GM21786 (cell line): Measurements from ENCODE around the gene FAM72B.
"Not testable (repeated sequence)": the region's sequence is repeated elsewhere in the genome, so short reads cannot be mapped to it uniquely, and the experiment has no call there.

Experiments
- ATAC-seq: cut with Tn5 transposase; IDR thresholded peaks from one replicate; pipeline ENCODE4 v1.9.1; 2021; ENCODE audit not compliant: unreplicated experiment

The FAM72B gene

DNA sequence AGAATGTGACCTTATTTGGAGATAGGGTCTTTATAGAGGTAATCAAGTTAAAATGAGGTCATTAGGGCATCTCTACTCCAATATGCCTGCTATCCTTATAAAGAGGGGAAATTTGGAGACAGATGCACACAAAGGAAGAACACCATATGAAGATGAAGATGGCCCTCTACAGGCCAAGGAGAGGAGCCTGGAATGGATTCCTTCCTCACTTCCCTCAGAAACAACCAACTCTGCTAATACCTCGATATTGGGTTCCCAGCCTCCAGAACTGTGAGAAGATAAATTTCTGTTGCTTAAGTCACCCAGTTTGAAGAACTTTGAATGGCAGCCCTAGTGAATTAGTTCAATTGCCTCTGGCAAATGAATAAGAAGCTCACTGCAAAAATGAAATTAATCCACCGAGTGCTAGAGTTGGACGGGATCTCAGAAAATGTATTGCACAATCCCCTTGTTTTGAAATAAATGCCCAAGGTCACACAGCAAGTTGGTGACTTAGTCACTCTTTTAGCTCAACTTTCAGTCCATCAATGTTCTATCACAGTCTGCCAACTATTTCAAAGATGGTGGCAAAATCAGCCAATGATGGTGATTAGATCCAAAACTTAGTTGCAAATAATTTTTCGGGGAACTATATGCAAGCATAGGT is 27.1 kb downstream of the FAM72B start:
- not testable (repeated sequence) for ATAC-seq

DNA sequence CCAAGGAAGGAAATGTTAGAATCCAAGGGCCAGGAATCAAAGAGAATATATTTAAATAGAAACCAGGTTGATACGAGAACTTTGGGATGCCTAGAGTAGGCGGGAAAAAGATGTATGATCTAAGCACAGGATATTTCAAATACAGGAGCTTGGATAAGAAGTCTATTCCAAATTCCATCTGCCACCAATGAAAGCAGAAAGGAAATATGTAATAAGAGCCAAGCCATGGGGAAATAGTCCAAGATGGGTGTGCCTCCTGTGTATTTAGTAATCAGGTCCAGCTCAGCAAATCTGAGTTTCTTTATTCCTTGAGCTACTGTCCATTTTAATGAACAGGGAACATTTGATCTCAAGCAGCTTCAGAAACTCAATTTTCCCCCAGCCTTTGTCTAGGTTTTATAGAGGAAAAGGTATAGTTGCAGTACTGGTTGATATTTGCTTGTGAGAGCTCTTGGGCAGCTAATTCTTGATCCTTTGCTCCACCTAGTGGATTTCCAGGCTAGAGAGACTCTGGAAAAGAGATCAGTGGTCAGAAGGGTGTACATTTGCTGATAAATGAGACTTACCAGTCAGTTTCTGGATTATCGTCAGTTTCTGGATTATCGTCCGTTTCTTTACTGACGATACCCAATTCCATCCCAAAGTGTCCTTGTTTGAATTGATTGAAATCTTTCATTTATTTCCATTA is 28.3 kb downstream of the FAM72B start:
- not testable (repeated sequence) for ATAC-seq

DNA sequence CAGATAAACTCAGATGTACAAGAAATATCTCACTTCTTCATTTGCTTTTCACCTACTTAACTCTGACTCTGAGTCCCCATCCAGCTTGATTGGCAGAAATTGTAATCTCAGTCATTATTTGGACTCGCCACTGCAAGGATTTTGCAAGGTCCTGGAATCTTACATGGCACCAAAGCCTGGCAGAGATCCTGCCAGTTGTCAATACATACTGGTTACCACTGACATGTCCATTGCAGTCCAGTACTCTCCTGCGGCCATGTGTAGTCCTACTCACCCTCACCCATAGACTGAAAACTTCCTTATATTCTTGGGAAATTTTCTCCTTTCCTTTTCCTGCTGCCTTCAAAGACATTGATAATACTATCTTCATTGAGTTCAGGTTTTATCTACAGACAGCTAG is 29.3 kb downstream of the FAM72B start:
- not testable (repeated sequence) for ATAC-seq

DNA sequence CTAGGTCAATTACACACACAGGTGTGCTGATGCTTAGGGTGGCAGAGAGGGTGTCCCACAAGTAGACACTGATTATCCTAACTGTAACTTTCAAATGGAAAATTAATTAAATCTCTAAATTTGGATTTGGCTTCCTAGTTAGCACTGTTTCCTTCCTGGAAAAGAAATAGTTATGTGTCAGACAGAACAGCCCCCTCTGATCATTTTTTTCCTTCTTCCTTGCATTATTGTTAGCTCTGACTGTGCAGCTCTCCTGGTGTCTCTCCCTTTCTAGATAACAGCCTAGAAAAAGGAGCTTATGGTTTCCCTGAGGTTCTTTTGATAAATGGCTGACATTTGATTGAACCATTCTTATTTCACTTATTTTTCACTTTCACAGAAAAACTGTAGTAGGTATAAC is 31.4 kb downstream of the FAM72B start:
- not testable (repeated sequence) for ATAC-seq

DNA sequence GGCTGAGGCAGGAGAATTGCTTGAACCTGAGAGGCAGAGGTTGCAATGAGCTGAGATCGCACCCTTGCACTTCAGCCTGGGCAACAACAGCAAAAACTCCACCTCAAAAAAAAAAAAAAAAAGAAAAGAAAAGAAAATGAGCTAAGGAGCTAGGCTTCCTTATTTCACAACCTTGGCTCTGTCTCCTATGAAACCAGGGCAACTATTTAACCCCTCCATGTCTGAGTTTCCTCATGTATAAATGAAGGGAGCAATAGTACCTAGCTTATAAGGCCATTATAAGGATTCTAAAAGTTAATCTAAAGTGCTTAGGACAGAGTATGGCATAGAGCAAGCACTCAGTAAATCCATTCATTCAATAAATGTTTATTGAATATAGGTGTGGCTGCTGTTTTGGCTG is 32.8 kb downstream of the FAM72B start:
- ATAC-seq = not testable (repeated sequence)

DNA sequence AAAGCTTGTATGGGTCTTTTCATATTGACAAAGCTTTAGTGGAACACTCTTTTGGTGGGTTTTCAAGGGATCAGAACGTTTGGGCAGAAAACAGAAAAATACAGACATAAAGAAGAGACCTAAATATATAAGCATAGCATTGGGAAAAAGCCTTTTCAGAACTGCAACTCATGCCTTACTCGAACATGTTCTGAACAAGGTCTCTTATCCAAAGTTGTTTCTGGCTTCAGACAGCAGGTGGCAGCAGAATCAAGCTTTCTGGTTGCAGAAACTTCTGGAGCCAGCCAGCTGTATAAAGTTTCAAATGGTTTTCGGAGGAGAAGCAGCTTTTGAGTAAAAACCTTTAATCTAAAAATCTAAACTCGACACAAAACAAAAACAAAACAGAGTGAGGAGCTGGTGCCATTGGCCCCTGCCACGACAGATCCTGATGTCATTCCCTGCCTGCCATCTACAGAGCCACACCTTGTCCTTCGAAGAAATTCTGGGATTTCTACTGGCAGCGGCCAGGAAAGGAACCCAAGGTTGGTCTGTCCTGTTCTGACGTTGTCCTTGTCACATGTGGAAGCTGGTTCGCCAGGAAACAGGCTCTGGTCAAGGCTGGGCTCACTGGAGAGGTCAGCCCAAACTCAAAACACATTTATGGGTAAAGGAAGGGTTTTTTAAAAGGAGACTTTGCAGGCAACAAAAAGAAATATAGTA is 35.5 kb downstream of the FAM72B start:
- ATAC-seq = not testable (repeated sequence)

DNA sequence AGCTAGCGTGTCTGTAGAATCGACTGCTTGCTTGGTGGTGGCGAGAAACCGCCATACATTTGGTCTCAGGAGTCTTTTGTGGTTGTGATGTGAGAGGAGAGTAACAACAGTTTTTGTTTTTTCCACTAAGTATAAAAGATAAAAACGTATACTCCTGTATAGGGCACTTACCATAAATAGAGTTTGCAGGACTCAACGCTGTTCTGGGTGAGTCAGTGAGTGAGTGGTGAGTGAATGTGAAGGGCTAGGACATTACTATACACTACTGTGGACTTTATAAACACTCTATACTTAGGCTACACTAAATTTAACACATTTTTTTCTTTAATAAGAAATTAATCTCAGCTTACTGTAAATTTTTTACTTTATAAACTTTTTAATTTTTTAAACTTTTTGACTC is 43.7 kb downstream of the FAM72B start:
- ATAC-seq = not testable (repeated sequence)

DNA sequence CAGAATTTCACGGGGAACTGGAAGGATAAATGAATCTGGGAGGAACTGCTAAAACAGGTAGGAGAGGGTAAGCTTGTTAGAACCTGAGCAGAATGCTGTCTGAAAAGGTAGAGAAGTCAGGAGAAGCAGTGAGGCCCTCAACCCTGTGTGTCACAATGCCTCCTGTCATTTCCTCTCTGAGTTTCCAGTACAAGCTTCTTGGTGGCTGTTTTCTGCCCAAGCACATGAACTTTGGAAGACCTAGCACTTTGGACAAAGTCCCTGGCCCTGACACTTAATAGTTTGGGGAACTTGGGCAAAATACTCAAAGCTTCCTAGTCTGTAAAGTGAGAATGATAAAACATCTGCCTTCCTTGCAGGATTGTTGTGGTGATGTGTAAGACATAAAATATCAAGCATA is 52.6 kb downstream of the FAM72B start:
- ATAC-seq = not testable (repeated sequence)

DNA sequence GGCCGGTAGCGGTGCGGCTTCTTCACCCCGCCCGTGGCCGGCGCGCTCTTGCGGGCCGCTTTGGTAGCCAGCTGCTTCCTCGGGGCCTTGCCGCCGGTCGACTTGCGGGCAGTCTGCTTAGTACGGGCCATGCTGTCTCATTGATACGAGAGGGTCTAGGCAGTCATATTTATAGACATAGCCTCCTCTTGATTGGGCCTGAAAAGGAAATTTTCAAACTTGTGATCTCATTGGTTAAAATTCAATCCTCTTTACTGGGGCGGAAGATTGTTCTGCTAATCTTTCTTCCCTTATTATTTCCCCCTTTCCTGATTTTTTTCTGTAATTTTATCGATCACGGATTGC is 65.7 kb downstream of the FAM72B start:
- not testable (repeated sequence) for ATAC-seq
